NOMO-1 treated with dmso at 0.1 percent for 144 hours (cell line): ENCODE results near the gene OGFR.

Experiments used
- DNase-seq: peaks from one replicate; lab custom pipeline; 2025; ENCODE audit not compliant: unreplicated experiment; lab: John Stamatoyannopoulos, UW

The OGFR gene

DNA sequence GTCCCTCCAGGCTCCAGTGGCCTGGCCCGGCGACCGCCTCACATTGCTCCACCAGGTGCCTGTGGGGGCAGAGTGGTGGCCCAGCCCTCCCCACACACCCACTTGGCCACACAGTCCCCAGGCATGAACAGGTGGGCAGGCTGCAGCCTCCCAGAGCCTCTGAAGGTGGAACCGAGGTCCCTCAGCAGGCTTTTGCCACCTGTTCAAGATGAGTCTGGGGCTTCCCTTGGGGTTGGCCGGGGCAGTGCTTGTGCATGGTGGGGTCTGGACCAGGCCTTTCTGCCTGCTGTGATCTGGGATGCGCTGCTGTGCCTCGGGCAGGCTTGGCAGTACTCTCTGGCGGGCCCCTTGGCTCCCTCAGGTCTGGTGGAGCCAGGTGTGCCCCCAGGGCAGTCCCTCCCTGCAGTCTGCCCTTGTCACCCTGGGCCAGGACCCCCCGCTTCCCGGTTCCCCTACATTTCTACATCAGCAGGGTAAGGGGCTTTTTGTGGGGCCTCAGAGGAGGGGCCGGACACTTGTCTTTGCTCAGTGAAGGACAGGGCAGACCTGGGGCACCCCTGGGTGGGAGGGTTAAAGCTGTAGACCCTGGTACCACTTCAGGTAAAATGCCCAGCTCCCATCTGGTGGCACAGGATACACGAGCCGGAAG, 9.5 kb downstream of the OGFR start:
- no peak for DNase-seq

DNA sequence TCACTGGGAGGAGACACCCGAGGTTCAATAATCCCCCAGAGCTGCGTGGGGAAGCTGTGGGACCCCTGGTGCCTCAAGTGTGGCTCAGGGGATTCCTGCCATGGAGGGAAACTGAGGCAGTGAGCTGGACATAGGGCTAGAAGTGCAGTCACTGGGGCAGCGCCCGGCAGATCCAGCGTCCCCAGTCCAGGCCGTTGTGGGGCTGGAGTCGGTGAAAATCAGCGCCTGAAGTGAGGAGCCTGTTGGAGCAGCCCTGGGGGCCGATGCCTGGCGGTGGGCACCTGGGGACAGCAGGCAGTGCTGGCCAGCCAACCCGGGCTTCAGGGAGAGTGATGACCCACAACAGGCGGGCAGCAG, 10.1 kb downstream of the OGFR start:
- no peak for DNase-seq

DNA sequence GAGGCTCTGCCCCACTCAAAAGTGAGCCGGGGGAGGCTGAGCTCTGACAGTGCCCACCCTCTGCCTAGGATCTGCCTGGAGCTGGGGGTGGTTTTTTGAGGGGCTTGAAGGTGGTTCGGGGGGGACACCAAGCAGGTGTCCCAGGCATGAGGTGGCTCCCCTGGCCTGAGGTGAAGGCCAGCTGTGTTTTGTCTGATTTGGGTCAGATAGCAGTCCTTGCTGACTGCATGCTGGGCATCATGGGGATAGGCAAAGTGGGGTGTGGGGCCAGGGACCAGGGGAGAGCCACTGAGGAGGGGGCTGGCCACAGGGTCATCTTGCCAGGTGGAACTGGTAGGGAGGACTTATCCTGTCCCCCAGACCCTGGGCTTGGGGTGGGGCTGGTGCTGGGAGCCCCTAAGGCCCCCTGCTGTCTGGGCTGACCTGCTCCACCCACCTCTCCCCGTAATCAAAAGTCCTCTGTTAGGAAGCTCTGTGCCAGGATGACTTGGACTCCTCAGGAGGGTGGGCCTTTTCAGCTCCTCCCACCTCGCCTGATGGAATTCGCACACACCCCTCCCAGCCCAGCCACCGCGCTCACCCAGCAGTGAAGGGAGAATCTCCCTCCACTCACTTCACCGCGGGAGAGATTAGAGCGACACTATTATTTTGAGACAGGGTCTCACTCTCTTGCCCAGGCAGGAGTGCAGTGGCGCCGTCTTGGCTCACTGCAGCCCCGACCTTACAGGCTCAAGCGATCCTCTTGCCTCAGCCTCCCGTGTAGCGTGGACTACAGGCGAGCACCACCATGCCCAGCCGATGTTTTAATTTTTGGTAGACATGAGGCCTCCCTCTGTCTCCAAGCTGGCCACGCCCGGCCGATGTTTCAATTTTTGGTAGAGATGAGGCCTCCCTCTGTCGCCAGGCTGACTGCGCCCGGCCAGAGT, 10.7 kb downstream of the OGFR start:
- DNase-seq, result no peak

DNA sequence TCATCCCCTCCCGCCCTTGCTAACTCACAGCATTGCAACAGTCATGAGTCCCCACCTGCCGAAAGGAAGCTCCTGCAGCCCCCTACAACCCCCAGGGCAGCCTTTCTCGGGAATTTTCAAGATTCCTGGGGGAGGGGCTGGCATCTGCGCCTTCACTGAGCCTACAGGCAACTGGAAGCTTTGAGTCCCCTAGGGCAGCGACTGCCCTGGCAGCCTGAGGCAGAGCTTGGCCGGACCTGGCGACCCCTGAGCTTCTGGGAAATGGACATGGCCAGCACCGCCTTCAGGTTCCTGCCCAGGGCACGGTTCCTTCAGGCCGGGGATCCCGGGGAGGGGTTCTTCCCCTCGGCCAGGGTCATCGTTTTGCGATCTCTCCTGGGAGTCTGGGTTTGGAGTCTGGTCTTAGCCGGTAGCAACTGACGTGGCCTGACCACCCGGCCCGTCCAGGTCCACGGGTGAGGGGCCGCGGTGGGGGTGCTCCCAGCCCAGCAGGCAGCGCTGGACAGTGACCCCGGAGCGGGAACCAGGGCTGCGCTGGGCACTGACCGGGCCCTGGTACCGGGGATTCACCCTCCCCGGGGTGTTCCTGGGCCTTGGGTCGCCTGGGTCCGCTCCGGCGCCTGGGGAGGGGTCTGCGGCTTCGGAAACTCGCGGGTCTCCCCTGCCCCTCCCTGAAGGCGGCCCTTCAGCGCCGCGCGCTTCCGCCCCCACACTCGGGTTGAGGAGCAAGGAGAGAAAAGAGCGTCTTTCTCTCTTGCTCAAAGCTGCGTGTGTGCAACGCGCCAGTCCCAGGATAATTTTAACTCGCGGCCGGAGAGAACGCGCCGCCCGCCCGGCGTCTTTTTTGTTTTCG, 11.6 kb downstream of the OGFR start:
- DNase-seq, result peak; percentile 8

DNA sequence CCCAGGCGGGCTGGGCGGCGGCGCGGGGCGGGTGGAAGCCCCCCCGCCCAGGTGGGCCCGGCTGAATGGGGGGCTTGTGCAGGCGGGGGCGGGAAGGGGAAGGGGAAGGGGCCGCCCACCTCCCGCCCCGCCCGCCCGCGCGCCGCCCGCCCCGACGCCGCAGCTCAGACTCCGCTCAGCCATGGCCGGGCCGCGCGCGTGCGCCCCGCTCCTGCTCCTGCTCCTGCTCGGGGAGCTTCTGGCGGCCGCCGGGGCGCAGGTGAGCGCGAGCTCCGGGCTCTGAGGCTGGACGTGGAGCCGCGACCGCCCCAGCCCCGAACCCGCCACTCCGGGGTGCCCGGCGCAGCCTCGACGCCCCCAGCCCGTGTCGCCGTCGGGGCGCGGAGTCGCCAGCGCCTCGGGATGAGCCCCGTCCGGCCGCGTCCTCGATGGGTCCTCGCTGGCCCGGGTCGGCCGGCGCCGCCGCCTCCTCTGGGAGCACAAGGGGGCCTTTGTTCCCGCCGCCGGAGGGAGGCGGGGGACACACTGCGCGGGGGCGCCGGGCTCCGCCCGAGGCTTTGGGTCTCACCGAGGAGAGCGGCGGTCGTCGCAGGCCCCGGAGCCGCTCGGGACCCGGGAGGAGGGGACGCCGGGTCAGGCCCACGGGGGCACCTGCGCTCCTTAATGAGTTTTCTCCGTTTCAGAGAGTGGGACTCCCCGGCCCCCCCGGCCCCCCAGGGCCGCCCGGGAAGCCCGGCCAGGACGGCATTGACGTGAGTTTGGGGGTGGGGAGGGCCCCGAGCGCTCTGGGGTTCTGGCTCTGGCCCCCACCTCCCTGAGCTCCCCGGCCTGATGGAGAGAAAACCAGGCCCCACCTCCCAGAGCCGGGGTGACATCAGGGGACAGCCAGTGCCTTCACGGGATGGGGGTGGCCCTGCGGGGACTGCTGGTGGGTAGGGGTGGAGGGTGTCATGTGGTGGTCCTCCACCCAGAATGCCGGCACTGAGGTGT, 12.5 kb downstream of the OGFR start, which contains the start of gene COL9A3:
Gene COL9A3, plus strand, starts transcription at position 167 of the 990 bp plus-strand sequence. Its CDS starts 15 bp downstream, at position 182.
- DNase-seq, result no peak

DNA sequence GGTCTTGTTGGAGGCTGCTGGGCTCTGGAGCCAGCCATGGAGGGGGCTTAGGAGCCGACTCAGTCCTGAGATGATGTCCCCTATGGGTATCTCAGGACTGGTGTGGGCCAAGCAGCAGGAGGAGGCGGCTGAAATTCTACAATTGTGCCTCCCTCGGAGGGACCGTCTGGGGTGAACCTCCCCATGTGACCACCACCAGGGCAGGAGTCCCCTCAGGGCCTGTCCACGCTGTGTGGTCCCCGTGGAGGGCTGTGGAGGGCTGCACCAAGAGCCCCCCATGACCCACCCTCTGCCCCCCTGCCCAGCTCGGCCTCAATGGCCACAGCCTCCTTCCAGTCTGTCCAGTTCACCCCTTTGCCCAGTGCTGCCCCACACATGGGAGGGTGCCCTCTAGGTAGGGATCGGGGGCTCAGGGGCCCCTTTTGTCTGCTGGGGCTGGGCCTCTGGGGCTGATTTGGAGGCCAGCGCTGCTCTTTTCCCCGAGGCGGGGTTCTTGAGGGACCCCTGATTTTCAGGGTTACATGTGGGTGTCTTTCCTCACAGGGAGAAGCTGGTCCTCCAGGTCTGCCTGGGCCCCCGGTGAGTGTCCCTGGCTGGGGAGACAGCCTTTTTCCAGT, 13.4 kb downstream of the OGFR start:
- no peak for DNase-seq

DNA sequence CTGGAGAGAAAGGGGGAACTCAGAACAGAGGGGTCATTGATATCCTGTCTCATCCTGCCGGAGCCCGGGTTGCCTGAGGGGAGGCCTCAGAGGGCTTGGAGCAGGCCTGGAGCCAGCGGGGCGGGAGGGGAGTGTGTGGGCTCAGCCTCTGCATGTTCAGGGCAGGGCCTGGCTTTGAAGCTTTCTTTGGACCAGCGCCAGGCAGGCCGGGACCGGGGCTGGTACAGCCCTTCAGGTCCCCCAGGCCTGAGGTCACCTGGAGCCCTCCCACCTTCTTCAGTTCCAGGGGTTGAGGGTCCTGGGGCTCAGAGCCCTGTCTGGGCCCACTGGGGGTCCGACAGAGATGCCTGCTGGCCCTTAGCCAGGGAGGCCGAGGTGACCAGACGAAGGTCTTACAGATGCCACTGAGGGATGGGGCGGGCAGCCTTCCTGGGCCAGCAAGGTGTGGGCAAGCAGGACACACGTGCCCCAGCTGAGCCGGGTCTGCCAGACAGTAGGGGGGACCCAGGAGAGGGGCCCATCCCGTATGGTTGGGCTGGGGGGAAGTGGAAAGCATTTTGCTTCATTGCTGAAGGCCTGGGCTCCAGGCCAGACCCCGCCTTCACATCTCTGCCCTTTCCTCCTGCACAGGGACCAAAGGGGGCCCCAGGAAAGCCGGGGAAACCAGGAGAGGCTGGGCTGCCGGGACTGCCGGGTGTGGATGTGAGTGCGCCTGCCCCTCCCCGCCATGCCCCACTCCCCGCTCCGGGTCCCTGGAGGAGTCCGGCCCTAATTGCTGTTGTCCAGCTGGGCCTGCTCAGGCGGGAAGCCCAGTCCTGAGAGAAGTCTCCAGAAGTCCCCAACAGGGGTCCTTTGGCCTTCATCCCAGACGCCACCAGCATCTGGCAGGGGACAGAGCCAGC, 14.2 kb downstream of the OGFR start:
- no peak for DNase-seq

DNA sequence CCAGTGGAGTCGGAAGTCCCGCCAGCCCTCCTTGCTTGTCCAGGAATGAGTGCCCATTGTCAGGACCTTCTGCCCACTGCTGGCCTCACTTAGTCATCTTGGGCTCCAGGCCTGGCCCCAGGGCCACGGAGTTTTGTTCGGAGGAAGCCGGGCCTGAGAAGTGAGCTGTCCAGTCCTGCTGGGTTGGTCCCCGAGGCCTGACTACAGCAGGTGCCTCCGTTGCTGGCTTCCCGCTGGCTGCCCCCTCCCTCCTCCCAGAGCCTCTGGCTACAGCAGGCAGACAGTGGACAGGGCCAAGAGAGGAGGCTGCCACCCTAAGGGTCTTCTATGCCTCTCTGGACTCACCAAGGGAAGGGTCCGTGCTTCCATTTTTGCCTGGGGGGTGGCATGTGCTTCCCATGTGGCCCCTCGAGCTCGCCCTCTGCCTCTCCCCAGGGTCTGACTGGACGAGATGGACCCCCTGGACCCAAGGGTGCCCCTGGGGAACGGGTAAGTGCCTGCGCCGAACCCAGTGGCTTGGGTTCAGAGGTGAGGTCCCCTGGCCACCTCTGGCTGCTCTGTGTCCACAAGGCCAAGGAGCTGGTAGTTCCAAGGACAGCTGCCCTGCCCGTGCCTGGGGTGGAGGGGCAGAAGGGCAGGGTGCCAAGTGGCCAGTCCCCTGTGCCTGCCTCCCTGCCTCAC, 15.0 kb downstream of the OGFR start:
- DNase-seq, result no peak

DNA sequence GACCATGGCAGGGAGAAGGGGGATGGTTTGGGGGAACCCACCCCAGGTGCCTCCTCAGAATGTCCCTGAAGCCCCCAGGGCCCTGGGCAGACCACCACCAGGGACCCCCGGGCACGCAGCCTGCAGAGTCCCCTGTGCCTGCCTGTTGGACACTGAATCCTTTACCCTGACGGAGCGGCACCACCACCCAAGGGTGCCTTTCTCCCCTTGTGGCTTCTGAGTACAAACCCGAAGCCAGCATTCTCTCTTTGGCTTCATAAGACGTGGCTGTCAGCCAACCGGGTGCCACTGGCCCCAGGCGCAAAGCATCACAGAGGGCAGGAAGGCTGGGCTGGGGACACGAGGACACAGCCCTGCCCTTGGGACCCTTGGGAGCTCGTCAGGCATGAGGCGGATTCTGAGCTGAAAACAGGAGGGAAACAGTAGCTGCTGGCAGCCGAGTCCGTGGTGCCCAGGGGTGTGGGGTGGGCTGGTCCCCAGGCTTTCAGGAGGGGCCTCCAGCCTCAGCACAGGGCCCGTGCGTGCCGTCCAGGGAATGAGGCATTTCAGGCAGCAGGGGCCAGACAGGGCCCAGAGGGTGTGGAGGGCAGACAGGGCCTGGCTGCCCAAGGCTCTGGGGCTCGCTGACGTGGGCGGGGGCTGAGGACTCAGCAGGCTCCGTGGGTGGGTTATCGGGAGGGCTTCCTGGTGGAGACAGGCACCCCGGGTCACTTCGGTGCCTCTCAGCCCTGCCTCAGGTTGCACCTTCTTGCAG, 15.8 kb downstream of the OGFR start:
- DNase-seq, result no peak

DNA sequence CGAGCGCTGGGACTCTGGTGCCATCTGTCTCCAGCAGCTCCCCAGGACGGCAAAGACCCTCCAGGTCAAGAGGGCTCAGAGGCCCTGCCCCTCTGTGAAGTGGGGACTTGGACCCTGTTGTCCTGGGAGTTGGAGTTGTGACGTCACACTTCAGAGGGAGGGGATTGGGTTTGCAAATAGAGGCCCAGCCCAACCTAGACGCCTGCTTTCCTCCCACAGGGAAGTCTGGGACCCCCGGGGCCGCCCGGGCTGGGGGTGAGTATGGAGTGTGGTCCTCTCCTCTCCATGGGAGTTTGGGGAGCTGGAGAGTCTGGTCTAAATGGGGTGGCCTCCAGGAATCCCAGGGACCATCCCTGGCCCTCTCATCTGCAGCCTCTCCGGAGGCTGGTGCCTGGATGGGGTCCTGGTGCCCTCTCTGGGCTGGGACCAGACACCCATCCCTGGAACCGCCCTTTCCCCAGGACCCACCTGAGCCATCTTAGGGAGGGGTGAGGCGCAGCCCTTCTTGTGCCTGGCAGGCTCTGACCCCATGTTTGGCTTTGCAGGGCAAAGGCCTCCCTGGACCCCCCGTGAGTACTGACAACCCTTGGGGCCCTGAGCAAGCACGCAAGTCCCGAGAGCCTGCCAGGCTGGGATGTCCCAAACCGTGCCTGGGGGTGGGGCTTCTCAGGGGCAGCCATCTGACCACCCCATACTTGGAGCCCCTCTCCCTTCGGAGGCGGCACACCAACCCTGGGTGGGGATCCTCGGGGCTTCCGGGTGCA, 16.5 kb downstream of the OGFR start:
- DNase-seq, result no peak

DNA sequence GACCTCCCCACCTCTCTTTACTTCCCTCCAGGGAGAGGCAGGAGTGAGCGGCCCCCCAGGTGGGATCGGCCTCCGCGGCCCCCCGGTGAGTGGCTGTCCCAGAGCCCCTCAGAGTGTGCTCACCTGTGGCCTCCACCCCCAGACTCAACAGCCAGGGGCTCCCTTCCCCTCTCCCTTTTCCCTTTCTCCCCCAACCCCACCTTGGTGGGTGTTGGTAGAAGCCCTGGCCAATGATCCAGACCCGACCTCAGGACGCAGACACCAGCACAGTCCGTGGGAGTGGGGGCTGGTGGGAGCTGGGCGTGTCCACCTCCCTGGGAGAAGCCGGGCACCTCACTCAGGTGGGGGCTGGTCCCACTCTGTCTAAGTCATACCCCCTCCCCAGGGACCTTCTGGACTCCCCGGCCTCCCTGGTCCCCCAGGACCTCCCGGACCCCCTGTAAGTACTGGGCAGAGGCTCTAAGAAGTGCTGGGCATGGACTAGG, 17.1 kb downstream of the OGFR start:
- no peak for DNase-seq

DNA sequence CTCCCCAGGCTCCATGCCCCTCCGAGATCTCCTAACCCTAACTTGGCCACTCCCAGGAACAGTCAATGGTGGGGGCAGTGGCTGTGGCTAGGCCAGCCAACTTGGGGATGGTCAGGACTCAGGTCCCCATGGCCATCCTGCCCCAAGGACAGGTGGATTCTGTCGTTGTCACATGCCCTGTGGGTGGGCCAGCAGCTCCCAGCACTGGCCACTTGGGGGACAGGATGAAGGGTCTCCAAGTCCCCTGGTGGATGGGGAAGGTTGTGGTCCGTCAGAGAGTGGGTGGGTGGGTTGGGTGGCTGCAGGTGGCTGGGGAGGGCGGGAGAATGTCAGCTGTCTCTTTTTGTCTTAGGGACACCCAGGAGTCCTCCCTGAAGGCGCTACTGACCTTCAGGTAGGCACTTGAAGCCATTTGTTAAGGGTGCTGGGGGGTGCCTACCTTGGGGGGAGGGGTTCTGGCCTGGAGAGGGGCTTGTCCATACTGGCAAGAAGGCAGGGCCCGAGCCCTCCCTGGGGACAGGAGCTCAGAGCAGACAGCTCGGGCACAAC, 17.7 kb downstream of the OGFR start:
- no peak for DNase-seq

DNA sequence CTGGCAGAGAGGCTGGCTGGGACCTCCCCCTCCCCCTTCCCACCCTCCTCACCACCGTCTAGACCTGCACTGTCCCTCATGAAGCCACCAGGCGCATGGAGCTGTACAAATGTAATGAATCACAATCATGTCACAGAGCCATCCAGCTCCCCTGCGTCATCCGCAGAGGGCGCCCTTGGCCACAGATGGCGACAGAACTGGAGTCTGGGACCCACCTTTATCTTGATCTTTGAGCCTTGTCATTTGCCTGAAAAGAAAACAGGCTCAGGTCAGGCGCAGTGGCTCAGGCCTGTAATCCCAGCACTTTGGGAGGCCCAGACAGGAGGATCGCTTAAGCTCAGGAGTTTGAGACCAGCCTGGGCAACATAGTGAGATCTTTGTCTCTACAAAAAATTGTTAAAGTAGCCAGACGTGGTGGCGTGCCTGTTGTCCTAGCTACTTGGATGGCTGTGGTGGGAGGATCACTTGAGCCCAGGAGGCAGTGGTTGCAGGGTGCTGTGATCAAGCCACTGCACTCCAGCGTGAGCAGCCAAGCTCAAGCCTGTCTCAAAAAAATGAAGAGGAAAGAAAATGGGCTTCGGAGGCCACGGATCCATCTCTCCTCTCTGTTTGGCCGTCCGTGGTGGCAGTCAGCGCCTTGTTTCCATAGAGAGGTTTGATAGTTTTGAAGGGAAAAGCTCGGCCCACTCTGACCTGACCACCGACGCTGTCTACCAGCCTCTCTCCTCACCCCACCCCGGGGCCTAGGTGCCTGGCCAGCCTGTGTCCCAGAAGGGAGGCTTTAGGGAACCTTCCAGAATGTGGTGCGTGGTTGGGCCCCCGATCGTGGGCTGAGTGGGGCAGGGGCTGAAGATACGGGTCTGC, 18.4 kb downstream of the OGFR start:
- peak; percentile 72 for DNase-seq

DNA sequence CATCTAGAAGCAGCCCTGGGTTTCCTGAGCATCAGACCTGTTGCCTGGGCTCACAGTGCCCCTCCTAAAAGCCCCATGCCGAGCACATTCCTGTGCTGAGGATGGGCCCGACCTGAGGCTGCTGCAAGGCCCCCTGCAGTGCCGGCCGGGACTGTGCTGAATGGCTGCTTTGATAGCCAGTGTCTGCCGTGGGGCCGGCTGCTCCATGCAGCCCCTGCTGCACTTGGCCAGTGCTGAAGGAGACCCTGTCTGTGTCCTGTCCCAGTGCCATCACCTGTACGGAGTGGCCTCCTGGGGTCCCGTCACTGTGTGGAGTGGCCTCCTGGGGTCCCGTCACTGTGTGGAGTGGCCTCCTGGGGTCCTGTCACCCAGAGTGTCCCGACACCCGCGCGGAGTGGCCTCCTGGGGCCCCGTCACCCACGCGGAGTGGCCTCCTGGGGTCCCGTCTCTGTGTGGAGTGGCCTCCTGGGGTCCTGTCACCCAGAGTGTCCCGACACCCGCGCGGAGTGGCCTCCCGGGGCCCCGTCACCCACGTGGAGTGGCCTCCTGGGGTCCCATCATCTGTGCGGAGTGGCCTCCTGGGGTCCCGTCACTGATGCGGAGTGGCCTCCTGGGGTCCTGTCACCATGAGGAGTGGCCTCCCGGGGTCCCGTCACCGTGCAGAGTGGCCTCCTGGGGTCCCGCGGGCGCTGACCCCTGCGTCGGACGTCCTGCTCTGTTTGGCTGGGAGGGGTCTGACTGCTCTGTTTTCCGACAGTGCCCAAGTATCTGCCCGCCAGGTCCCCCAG, 19.2 kb downstream of the OGFR start:
- no peak for DNase-seq
